ENCODE results near the gene AMY1C.
"Not testable (repeated sequence)": the region's sequence is repeated elsewhere in the genome, so short reads cannot be mapped to it uniquely, and the experiment has no call there.

DNA sequence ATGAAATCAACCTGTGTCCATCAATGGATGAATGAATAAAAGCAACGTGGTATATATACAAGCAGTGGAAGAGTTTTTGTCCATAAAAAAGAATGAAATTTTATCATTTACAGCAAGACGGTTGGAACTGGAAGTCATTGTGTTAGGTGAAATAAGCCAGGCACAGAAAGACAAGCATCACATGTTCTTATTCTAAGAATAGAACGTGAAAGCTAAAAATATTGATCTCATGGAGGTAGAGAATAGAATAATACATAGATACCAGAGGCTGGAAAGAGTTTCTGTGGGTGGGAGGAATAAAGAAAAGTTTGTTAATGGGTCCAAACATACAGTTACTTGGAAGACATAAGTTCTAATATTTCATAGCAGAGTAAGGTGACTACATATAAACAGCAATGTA, 39.3 kb upstream of the AMY1C start:
- TF ChIP-seq POLR2AphosphoS5, CTCF (IDR thresholded peaks at IDR 0.05): not testable (repeated sequence)

All from breast epithelium (tissue), 3 donors.